B cell (primary cell): ENCODE results near the gene BTBD17. TPM values are rescaled to one million over a fixed set of nuclear protein-coding genes. Genes with fewer than 3 reads are reported as not detected.

Experiments used
- ATAC-seq: fragments of 200-7000 bp; cut with Tn5 transposase; one replicate; pipeline ENCODE4 v1.10.0; 2021; ENCODE audit warnings: low read depth, mild to moderate bottlenecking, moderate number of reproducible peaks, moderate library complexity
- CTCF ChIA-PET: fragments of 350-600 bp; sonication (Branson Sonifier 250); formaldehyde crosslinking; loops from one replicate; lab custom pipeline; 2021; ENCODE audit warnings: antibody characterized with exemption, inconsistent platforms; lab: Charles Lee
- POLR2A ChIA-PET: fragments of 350-600 bp; sonication (Branson Sonifier 250); formaldehyde crosslinking; loops from one replicate; lab custom pipeline; 2021; ENCODE audit warnings: antibody characterized with exemption; lab: Charles Lee
- DNase-seq: peaks from one replicate; pipeline ENCODE4 v3.0.0; 2013
- H2AFZ ChIP-seq: 2 replicates; pipeline ENCODE4 v1.6.1; 2012; ENCODE audit warnings: mild to moderate bottlenecking, low read depth, low read length; ENCODE audit not compliant: insufficient read depth, poor library complexity, severe bottlenecking
- H3K27ac ChIP-seq, 2 donors: 1 replicate in 1 of 2; 2 replicates in 1 of 2; pipeline ENCODE4 v1.5.1; 2012 to 2013; ENCODE audit warnings: low read length in 2 of 2, mild to moderate bottlenecking in 2 of 2, moderate library complexity in 1 of 2
- H3K27me3 ChIP-seq, 4 experiments: fragments of 200-600 bp in 1 of 4; sonication (generic) in 1 of 4; replicated peaks in 1 of 4; 1 replicate in 2 of 4; 2 replicates in 2 of 4; pipeline versions ENCODE4 v1.6.1 to v1.7.0; 2013 to 2016; ENCODE audit warnings: low read length in 3 of 4, mild to moderate bottlenecking in 2 of 4, mixed read lengths in 1 of 4, moderate library complexity in 1 of 4; ENCODE audit not compliant: insufficient read depth in 4 of 4, control insufficient read depth in 3 of 4; ENCODE audit errors: control extremely low read depth in 1 of 4
- H3K36me3 ChIP-seq, 2 experiments: replicated peaks in 1 of 2; 1 replicate in 1 of 2; 2 replicates in 1 of 2; pipeline versions ENCODE4 v1.6.1 to v1.7.1; 2013; ENCODE audit warnings: low read length in 1 of 2; ENCODE audit not compliant: insufficient read depth in 2 of 2, control insufficient read depth in 1 of 2; ENCODE audit errors: control extremely low read depth in 1 of 2, extremely low read depth in 1 of 2
- H3K4me1 ChIP-seq, 2 donors: fragments of 200-600 bp in 1 of 2; sonication (generic) in 1 of 2; 1 replicate in 1 of 2; 2 replicates in 1 of 2; pipeline versions ENCODE4 v1.5.1 to v1.6.1; 2013 to 2017; ENCODE audit warnings: low read length in 2 of 2; ENCODE audit not compliant: control insufficient read depth in 2 of 2, insufficient read depth in 2 of 2
- H3K4me2 ChIP-seq: replicated peaks from 2 replicates; pipeline ENCODE3; 2012; ENCODE audit warnings: mild to moderate bottlenecking, low read depth, low read length; ENCODE audit not compliant: poor library complexity, severe bottlenecking
- H3K4me3 ChIP-seq, 5 experiments: fragments of 200-600 bp in 1 of 5; sonication (generic) in 1 of 5; 1 replicate in 3 of 5; 2 replicates in 2 of 5; pipeline versions ENCODE4 v1.5.1 to v1.7.0; 2011 to 2016; ENCODE audit warnings: low read length in 4 of 5, mild to moderate bottlenecking in 4 of 5, low read depth in 2 of 5, control low read depth in 1 of 5, moderate library complexity in 1 of 5; ENCODE audit not compliant: insufficient read depth in 1 of 5; ENCODE audit errors: control extremely low read depth in 1 of 5, extremely low read depth in 1 of 5
- H3K79me2 ChIP-seq: fragments of 200-600 bp; sonication (generic); one replicate; pipeline ENCODE4 v1.6.0; 2016; ENCODE audit warnings: low read length; ENCODE audit not compliant: control insufficient read depth, insufficient read depth
- H3K9ac ChIP-seq: fragments of 200-600 bp; sonication (generic); 2 replicates; pipeline ENCODE4 v1.6.1; 2017; ENCODE audit warnings: mild to moderate bottlenecking, low read length, moderate library complexity
- H3K9me3 ChIP-seq, 3 donors: one replicate each; pipeline versions ENCODE4 v1.6.1 to v1.7.1; 2013; ENCODE audit warnings: low read length in 2 of 3; ENCODE audit not compliant: control insufficient read depth in 2 of 3, insufficient read depth in 1 of 3; ENCODE audit errors: control extremely low read depth in 1 of 3
- H4K20me1 ChIP-seq: 2 replicates; pipeline ENCODE4 v1.6.0; 2012; ENCODE audit warnings: mild to moderate bottlenecking, low read length; ENCODE audit not compliant: insufficient read depth, control insufficient read depth, poor library complexity, severe bottlenecking
- H3K27ac Mint-ChIP-seq: one replicate; pipeline ENCODE4 v1.8.0; 2021; ENCODE audit warnings: mixed read lengths
- H3K27me3 Mint-ChIP-seq: one replicate; pipeline ENCODE4 v1.8.0; 2021; ENCODE audit warnings: mixed read lengths
- H3K4me1 Mint-ChIP-seq: one replicate; pipeline ENCODE4 v1.8.0; 2021; ENCODE audit warnings: mixed read lengths
- H3K4me3 Mint-ChIP-seq: one replicate; pipeline ENCODE4 v1.8.0; 2021; ENCODE audit warnings: mixed read lengths
- H3K9me3 Mint-ChIP-seq: one replicate; pipeline ENCODE4 v1.8.0; 2022; ENCODE audit warnings: mixed read lengths; ENCODE audit not compliant: insufficient read depth
- CTCF ChIP-seq: fragments of 200-600 bp; IDR thresholded peaks from one replicate; pipeline ENCODE4 v1.8.0; 2022; ENCODE audit warnings: antibody characterized with exemption, mild to moderate bottlenecking
- EZH2 ChIP-seq: IDR thresholded peaks from 2 replicates; pipeline ENCODE4 v1.6.1; 2012; ENCODE audit warnings: borderline replicate concordance, low read depth, mild to moderate bottlenecking, moderate library complexity, low read length; ENCODE audit not compliant: insufficient read depth, poor library complexity, severe bottlenecking
- WGBS: methylation state at CpG from one replicate; pipeline ENCODE4 v1.1.5; 2013; ENCODE audit warnings: missing lambda C conversion rate; ENCODE audit not compliant: insufficient coverage; 5-methylcytosine and 5-hydroxymethylcytosine counted together
- intact Hi-C: fragments of 100-400 bp; cut with micrococcal nuclease; formaldehyde crosslinking; loops from one replicate; pipeline ENCODE4 v1.10.0; 2022
- polyA plus RNA-seq: library from polyadenylated mRNA; depleted of rRNA; stranded (reverse); fragments of >200 nt; gene quantifications from 2 replicates; pipeline ENCODE4 v1.2.3, GENCODE V29; 2012
- total RNA-seq, 2 donors: library from RNA; stranded (reverse); fragments of 120-200 nt in 1 of 2; gene quantifications; 1 replicate in 1 of 2; 2 replicates in 1 of 2; pipeline versions ENCODE4 v1.2.3 to v1.2.4, GENCODE V29; 2013 to 2022

The BTBD17 gene
- total and polyA plus RNA-seq, 2 donors (not counting 1 experiment from before 2014, with no cell fraction given): not detected

- Histone ChIP-seq H3K4me1 (no peaks in the 10 kb centered on the region), H3K9me3 (peaks cover 0 to 5% (median 5%) of the 10 kb centered on the region in 3 donors), H3K27me3 (peaks cover 0 to 5% (median 1%) of the 10 kb centered on the region in 4 experiments), H3K4me3 (no peak overlapping the region), H3K9ac (no peak overlapping the region), H3K4me2 (no peak overlapping the region), H3K36me3 (no peaks in the 10 kb centered on the region), H3K79me2 (no peaks in the 10 kb centered on the region), H3K27ac (no peak overlapping the region), H4K20me1 (no peaks in the 10 kb centered on the region), H2AFZ (no peak overlapping the region)
- H3K9me3 Mint-ChIP-seq: no peaks in the 10 kb centered on the region
- WGBS: 80% methylated on average over 16 of the region's 16 CpGs
- CTCF ChIA-PET: no interaction called here
- peaks cover 26% of the 10 kb centered on the region for H3K27me3 Mint-ChIP-seq
- intact Hi-C loops: no loop called here
- no peak for DNase-seq
- no peak for ATAC-seq
- no peaks in the 10 kb centered on the region for H3K4me1 Mint-ChIP-seq
- TF ChIP-seq CTCF (no peak), EZH2 (no peak)
- POLR2A ChIA-PET: no interaction called here
- no peak overlapping the region for H3K4me3 Mint-ChIP-seq
- H3K27ac Mint-ChIP-seq: no peak overlapping the region
Measured at GRCh38 chr17:74317071-74317470, 44.6 kb downstream of the BTBD17 start.

- H3K36me3 ChIP-seq: no peaks in the 10 kb centered on the region
- CTCF ChIA-PET: no interaction called here
- no peaks in the 10 kb centered on the region for H3K4me1 ChIP-seq
- Mint-ChIP-seq H3K4me1 (no peaks in the 10 kb centered on the region), H3K4me3 (no peak overlapping the region), H3K27me3 (peaks cover 19% of the 10 kb centered on the region), H3K9me3 (no peaks in the 10 kb centered on the region), H3K27ac (no peak overlapping the region)
- 70% methylated on average over 7 of the region's 10 CpGs for WGBS
- ATAC-seq (no peak), DNase-seq (no peak)
- H2AFZ ChIP-seq: no peak overlapping the region
- H3K27ac ChIP-seq: no peak overlapping the region
- POLR2A ChIA-PET: no interaction called here
- intact Hi-C loops: no loop called here
- H3K79me2 ChIP-seq: no peaks in the 10 kb centered on the region
- no peak overlapping the region for H3K4me2 ChIP-seq
- no peak overlapping the region for H3K9ac ChIP-seq
- peaks cover 0 to 9% (median 5%) of the 10 kb centered on the region in 3 donors for H3K9me3 ChIP-seq
- H4K20me1 ChIP-seq: no peaks in the 10 kb centered on the region
- TF ChIP-seq CTCF: no peak
- no peak for TF ChIP-seq EZH2
- H3K27me3 ChIP-seq: peaks cover 0 to 3% (median 1%) of the 10 kb centered on the region in 4 experiments
- H3K4me3 ChIP-seq: no peak overlapping the region
Measured at GRCh38 chr17:74316220-74316619, 45.4 kb downstream of the BTBD17 start.
